HG03460 (cell line): ENCODE measurements around the gene HECTD1.
A peak's percentile ranks its signal among the peaks of the same experiment; 100 is the strongest.
"Not testable (repeated sequence)": the region's sequence is repeated elsewhere in the genome, so short reads cannot be mapped to it uniquely, and the experiment has no call there.

Source experiments
- ATAC-seq: cut with Tn5 transposase; IDR thresholded peaks from one replicate; pipeline ENCODE4 v1.9.1; 2021; ENCODE audit not compliant: unreplicated experiment

HECTD1 gene

GRCh38 chr14:31229009-31229408 is 21.4 kb upstream of the HECTD1 start:
- peak; percentile 78 for ATAC-seq

DNA sequence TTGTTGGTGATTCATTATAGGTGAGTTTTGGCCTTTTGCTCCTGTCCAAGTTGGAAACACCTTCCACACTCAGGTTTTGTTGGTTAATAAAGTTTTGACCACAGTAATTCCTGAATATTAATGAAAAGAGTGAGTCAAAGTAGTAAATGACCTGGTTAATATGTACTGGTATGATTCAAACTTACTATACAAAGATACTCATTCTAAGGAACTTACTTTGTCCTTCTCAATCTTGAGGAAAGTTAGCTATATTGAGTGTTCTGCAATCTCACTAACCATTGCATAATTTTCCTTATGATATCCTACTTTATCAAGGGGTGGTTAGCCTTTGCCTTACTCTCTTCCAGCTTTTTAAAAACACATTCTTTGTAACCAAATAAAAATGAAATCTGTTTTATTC is 20.9 kb upstream of the HECTD1 start:
- ATAC-seq, result no peak

GRCh38 chr14:31224808-31225207 is 17.2 kb upstream of the HECTD1 start:
- ATAC-seq, result no peak

DNA sequence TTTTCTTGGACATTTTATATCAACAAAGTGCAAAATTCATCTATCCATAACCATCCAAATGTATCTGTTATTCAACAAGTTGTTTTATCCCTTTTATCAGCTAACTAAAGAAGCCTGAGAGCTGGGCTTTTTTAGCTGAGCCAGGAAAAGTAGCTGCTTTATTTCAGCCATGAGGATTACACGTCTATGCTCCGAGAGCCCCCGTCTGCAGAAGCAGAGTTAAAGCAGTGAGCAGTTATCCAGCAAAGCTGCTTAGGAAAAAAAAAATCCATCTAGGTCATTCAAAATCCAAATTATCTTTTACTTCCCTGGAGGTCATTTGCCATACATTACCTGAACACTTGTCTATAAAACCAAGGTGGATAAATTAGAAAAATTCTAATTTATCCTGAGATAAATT is 15.7 kb upstream of the HECTD1 start:
- no peak for ATAC-seq

DNA sequence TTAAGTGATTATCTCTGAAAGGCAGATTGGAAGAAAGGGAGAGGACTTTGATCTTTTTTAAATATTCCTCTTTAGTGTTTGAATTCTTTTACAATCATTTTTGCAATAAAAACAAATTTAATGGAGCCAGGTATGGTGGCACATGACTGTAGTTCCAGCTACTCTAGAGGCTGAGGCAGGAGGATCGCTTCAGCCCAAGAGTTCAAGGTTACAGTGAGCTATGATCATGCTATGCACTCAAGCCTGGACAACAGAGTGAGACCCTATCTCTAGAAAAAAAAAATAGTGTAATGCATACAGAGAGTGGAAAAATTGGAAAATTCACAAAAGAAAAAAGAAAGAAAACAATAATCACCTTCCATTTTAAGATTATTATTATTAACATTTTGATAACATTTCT is 15.2 kb upstream of the HECTD1 start:
- no peak for ATAC-seq

DNA sequence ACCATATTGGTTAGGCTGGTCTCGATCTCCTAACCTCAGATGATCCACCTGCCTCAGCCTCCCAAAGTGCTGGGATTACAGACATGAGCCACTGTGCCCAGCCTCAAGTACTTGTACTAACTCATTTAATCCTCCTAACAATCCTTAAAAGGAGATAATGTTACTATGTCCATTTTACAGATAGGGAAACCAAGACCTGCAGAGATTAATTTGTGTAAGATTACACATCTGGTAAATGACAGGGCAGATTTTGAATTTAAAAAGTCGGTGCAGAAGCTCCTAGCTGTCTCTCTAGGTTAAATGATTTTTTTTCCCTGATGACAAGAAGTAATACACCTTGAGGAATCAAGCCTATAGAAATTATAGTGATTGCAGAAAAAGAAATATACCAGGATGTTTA is 13.7 kb upstream of the HECTD1 start:
- no peak for ATAC-seq

- ATAC-seq, result no peak
These were observed 11.6 kb upstream of the HECTD1 start for GRCh38 chr14:31219169-31219568.

- no peak for ATAC-seq
These were observed 8.8 kb upstream of the HECTD1 start for GRCh38 chr14:31216359-31216758.

DNA sequence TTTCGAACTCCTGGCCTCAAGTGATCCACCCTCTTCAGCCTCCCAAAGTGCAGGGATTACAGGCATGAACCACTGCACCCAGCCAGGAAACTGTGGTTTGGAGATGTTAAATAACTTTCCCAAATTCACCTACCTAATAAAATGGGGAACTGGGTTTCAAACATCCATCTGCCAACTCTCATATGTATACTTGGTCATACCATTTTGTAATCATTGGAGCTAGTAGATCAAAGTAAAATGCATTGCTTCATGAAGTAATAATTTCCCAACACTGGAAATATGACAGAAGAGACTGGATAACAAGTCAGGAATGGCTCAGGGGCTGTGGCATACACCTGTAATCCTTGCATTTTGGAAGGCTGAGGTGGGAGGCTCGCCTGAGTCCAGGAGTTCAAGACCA is 5.3 kb upstream of the HECTD1 start:
- ATAC-seq, result no peak

DNA sequence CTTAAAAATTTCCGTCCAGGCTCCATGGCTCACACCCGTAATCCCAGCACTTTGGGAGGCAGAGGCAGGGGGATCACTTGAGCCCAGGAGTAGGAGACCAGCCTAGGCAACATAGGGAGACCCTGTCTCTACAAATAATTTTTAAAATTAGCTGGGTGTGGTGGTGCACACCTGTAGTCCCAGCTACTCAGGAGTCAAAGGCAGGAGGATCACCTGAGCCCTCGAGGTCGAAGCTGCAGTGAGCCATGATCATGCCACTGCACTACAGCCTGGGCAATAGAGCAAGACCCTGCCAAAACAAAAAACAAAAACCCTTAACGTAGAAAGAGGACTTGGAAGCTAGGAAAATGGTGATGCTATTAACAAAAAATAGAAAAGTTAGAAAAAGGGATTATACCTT is 2.0 kb upstream of the HECTD1 start:
- no peak for ATAC-seq

GRCh38 chr14:31208546-31209424 is 1.2 kb upstream of the HECTD1 start:
- no peak for ATAC-seq

DNA sequence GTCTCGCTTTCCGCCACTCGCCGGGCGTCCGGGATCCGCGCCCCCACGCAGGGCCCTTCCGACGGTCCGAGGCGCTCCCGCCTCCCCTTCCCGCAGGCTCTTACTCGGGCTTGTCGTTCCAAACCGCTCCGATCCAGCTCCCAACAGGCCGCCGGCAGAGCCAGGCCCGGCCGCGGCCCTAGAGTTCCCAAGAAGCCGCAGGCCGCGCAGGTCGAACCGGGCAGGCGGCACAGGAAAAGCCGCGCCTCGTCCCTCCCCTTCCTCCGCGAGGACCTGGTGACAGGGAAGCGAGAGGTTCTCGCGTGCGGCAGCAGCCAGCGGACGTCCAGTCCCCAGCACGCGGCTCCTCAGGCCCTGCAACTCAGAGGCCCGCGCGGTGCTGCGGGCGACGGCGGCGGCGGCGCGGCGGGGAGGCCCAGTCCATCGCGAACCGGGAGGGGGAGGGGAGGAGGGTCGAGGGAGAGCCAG is 272 bp downstream of the HECTD1 start:
- peak; percentile 33 for ATAC-seq

DNA sequence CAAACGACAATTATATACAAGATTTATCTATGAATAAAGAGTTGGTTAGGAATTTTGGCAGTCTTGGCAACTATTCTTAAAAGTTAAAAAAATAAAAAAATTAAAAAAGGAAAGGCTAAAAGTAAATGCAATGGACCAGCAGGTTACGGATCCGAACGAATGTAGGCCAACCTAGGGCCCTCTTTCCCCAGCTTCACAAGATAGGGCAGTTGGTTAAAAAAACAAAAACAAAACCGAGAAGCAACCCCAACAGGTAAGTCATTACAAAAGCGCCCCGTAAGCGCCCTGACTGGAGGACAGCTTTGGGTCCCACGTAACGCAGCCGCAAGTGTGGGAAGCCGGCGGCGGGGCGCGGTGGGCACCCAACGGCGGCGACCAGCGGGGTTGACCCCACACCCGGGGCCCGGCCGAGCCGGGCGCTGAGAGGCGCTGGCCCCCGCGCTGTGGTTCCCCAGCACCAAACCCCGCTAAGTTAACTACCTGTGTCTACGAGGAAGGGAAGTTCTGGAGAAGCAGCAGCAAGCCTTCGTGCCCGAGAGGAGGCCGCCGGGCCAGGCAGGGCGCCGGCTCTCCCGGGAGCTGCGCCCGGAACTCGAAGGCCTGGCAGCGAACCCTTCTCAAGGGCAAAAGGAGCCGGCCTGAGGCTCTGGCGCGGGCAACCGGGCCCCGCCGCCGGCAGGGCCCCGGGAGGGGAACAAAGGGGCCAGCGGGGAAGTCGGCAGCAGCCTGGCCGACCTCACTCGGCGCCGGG is 882 bp downstream of the HECTD1 start:
- peak; percentile 5 for ATAC-seq

DNA sequence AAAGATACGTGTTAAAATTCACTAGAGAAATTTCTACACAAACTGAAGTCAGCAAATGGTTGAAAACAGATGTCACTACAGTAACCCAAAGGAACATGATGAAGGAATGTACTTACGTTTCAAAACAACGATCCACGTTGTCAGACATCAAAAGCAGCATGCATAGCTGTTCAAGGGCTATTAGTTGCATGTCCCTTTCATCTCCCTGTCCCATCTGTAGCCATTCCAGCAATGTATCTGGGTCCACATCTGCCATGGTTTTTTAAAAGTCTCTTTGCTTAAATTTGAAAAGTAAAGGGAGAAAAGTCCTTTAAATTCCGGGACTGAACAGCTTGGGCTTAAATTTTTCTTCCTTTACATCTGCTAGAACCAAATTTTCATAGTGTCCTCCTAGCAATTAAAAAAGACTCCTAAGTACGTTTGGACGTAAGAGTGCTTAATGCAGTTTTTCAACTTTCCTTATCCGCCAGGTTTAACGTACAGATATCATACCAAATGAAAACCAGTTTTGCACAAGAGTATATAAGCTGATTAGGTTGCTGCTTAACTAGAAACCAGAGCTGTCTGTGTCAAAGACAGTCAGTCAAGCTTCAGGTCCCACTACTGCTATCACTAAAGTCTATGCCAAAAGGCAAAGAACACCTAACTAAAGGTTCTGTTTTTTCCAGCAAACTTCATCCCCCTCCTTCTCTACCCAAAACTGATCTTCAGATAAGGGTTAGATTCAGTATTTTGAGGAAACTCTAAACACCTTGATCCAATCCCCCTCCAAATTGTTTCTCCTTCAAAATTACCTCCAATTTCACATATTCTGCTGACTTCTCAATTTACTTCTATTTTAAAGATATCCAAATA is 1.7 kb downstream of the HECTD1 start:
- no peak for ATAC-seq

DNA sequence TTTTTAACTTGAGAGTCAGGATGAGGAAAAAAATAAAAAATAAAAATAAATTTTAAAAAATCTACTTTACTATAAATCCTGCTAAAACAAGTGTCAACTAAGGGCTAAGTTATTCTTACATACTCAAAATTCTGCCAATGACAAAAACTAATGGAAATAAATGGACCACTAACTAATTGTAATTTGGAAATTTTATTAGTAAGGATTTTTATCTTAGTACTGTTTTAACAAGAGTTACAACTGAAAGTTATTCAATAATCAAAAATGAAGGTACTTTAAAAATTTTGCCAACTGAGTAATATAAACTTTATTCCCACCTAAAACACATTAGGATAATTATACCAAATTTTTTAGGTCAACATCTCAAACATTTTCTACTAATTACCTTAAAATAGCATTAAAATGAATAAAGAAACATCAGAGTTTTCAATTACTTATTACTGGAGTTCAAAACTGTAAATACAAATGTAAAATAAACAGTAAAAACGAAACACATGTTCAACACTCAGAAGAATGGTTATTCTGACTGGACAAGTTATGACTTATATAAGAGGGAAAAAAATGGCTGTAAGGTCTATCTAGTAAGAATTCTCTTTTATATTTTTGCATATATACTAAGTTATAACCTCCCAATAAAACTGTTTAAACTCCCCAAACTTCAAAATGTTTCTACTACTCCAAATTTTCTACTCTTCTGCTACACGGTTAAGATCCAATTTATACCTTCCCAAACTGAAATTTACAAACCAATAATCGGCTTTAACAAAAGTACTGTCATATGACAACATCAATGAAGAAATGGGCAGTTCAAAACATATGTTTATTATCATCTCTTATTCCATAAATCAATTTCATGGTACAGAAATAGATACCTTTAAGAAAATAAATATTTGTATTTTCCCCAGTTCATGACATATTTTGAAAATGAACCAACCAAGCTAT is 2.7 kb downstream of the HECTD1 start:
- ATAC-seq, result no peak

- ATAC-seq, result not testable (repeated sequence)
These were observed 3.5 kb downstream of the HECTD1 start for GRCh38 chr14:31203899-31204592.

- no peak for ATAC-seq
These were observed 4.2 kb downstream of the HECTD1 start for GRCh38 chr14:31203414-31203742.

DNA sequence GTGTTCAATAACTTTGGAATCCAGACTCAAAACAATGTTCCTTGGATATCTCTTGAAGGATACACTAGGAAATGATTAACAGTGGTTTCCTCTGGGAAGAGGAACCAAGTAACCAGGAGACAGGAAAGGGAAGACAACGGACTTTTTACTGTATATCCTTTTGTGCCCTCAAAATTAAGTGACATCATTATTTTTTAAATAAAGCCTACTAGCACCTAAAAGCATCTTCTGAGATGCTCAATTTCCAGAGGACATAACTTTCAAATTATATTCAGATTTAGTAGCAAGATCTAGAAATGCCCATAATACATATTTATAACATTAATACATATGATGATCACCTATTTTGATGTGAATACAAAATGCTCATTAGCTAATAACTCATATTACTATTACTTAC is 6.5 kb downstream of the HECTD1 start:
- no peak for ATAC-seq

- ATAC-seq, result no peak
These were observed 6.9 kb downstream of the HECTD1 start for GRCh38 chr14:31200702-31200990.

GRCh38 chr14:31197671-31198070 is 9.9 kb downstream of the HECTD1 start:
- ATAC-seq, result no peak
